Ascending aorta (tissue), 2 donors: ENCODE measurements around the gene PVR. TPM values are rescaled to one million over a fixed set of nuclear protein-coding genes. Genes with fewer than 3 reads are reported as not detected.
"Not testable (repeated sequence)": the region's sequence is repeated elsewhere in the genome, so short reads cannot be mapped to it uniquely, and the experiment has no call there.

ENCODE experiments used
- DNase-seq, 2 donors: peaks; one replicate each; pipeline ENCODE4 v3.0.0-alpha.2; 2019; ENCODE audit warnings: low spot score in 2 of 2
- H3K27ac ChIP-seq, 2 donors: fragments of 200-600 bp; sonication (generic); one replicate each; pipeline ENCODE4 v1.5.1; 2016 to 2017; ENCODE audit warnings: mild to moderate bottlenecking in 1 of 2
- H3K27me3 ChIP-seq: fragments of 200-600 bp; sonication (generic); one replicate; pipeline ENCODE4 v1.5.1; 2017
- H3K36me3 ChIP-seq, 2 donors: fragments of 200-600 bp; sonication (generic); one replicate each; pipeline ENCODE4 v1.5.1; 2016
- H3K4me1 ChIP-seq, 2 donors: fragments of 200-600 bp; sonication (generic); one replicate each; pipeline ENCODE4 v1.5.1; 2016 to 2017; ENCODE audit warnings: mild to moderate bottlenecking in 1 of 2
- H3K4me3 ChIP-seq, 2 donors: fragments of 200-600 bp; sonication (generic); one replicate each; pipeline ENCODE4 v1.5.1; 2016 to 2017; ENCODE audit warnings: mild to moderate bottlenecking in 1 of 2
- H3K9me3 ChIP-seq, 2 donors: fragments of 200-600 bp; sonication (generic); one replicate each; pipeline ENCODE4 v1.5.1; 2016
- intact Hi-C: fragments of 100-400 bp; cut with DNase I; formaldehyde crosslinking; loops from one replicate; pipeline ENCODE4 v1.15.1; 2023
- total RNA-seq: library from RNA; depleted of rRNA; stranded (reverse); fragments of >200 nt; gene quantifications from one replicate; pipeline ENCODE4 v1.1.0, GENCODE V29; 2016
- TF ChIP-seq, protein P1 (sequence below), 3 experiments: fragments of 200-600 bp in 2 of 3; fragments of 450-650 bp in 1 of 3; sonication (generic) in 2 of 3; IDR thresholded peaks; one replicate each; pipeline ENCODE4 v1.5.1; 2016 to 2019; ENCODE audit warnings: antibody characterized with exemption in 3 of 3, mild to moderate bottlenecking in 1 of 3, moderate library complexity in 1 of 3

PVR gene
- total RNA-seq, 1 donor from 2014 or later = 61.4 TPM

DNA sequence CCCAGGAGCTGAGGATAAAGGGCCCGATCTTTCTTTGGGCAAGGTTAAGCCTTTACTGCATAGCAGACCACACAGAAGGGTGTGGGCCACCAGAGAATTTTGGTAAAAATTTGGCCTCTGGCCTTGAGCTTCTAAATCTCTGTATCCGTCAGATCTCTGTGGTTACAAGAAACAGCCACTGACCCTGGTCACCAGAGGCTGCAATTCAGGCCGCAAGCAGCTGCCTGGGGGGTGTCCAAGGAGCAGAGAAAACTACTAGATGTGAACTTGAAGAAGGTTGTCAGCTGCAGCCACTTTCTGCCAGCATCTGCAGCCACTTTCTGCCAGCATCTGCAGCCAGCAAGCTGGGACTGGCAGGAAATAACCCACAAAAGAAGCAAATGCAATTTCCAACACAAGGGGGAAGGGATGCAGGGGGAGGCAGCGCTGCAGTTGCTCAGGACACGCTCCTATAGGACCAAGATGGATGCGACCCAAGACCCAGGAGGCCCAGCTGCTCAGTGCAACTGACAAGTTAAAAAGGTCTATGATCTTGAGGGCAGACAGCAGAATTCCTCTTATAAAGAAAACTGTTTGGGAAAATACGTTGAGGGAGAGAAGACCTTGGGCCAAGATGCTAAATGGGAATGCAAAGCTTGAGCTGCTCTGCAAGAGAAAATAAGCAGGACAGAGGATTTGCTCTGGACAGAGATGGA lies 19.1 kb downstream of the PVR start:
- intact Hi-C loops = no loop called here
- Histone ChIP-seq H3K4me1 (no peaks in the 10 kb centered on the region), H3K9me3 (no peaks in the 10 kb centered on the region), H3K36me3 (peaks cover 40 to 53% of the 10 kb centered on the region in 2 donors), H3K4me3 (no peak overlapping the region), H3K27ac (no peak overlapping the region), H3K27me3 (no peaks in the 10 kb centered on the region)
- no peak for DNase-seq
- TF ChIP-seq, protein P1, sequence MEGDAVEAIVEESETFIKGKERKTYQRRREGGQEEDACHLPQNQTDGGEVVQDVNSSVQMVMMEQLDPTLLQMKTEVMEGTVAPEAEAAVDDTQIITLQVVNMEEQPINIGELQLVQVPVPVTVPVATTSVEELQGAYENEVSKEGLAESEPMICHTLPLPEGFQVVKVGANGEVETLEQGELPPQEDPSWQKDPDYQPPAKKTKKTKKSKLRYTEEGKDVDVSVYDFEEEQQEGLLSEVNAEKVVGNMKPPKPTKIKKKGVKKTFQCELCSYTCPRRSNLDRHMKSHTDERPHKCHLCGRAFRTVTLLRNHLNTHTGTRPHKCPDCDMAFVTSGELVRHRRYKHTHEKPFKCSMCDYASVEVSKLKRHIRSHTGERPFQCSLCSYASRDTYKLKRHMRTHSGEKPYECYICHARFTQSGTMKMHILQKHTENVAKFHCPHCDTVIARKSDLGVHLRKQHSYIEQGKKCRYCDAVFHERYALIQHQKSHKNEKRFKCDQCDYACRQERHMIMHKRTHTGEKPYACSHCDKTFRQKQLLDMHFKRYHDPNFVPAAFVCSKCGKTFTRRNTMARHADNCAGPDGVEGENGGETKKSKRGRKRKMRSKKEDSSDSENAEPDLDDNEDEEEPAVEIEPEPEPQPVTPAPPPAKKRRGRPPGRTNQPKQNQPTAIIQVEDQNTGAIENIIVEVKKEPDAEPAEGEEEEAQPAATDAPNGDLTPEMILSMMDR (IDR thresholded peaks at IDR 0.05) = no peak

DNA sequence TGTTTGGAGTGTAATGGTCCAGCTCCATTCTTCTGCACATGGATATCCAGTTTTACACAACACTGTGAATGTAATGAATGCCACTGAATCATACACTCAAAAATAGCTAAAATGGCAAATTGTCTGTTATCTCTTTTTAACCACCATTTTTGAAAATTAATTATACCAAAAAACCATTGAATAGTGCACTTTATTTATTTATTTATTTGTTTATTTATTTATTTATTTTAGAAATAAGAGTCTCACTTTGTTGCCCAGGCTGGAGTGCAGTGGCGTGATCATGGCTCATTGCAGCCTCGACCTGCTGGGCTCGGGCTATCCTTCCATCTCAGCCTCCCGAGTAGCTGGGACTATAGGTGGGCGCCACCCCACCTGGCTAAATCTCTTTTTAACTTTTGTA lies 20.3 kb downstream of the PVR start:
- intact Hi-C loops = no loop called here

DNA sequence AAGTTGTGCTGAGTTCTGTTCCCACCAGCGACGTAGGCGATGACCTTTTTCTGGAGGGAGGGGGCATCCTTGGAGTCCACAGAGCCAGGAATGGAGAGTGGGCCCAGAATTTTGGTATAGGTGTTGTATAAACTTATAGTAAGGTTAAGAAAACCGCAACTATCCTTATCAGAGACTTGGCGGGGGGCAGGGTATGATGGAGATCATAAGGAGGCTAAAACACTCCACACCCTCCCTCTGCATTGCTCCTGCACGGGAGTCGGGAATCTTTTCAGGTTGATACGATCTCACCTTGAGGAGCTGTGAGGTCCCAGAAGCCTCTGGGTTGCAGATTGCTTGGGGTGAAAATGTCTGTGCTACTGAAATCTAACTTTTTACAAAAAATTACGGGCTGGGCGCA lies 21.3 kb downstream of the PVR start:
- Histone ChIP-seq H3K27ac (no peak overlapping the region), H3K9me3 (no peaks in the 10 kb centered on the region), H3K4me1 (no peaks in the 10 kb centered on the region), H3K4me3 (no peak overlapping the region), H3K27me3 (no peaks in the 10 kb centered on the region), H3K36me3 (peaks cover 24 to 32% of the 10 kb centered on the region in 2 donors)
- DNase-seq = no peak
- intact Hi-C loops = no loop called here
- TF ChIP-seq, protein P1 (IDR thresholded peaks at IDR 0.05) = no peak

More for the DNA sequence above, 20.3 kb downstream of the PVR start:
- Histone ChIP-seq H3K27ac (no peak overlapping the region), H3K9me3 (no peaks in the 10 kb centered on the region), H3K4me3 (no peak overlapping the region), H3K4me1 (no peaks in the 10 kb centered on the region), H3K27me3 (no peaks in the 10 kb centered on the region), H3K36me3 (peaks cover 33 to 42% of the 10 kb centered on the region in 2 donors)
- no peak for DNase-seq
- TF ChIP-seq, protein P1 (IDR thresholded peaks at IDR 0.05) = no peak

DNA sequence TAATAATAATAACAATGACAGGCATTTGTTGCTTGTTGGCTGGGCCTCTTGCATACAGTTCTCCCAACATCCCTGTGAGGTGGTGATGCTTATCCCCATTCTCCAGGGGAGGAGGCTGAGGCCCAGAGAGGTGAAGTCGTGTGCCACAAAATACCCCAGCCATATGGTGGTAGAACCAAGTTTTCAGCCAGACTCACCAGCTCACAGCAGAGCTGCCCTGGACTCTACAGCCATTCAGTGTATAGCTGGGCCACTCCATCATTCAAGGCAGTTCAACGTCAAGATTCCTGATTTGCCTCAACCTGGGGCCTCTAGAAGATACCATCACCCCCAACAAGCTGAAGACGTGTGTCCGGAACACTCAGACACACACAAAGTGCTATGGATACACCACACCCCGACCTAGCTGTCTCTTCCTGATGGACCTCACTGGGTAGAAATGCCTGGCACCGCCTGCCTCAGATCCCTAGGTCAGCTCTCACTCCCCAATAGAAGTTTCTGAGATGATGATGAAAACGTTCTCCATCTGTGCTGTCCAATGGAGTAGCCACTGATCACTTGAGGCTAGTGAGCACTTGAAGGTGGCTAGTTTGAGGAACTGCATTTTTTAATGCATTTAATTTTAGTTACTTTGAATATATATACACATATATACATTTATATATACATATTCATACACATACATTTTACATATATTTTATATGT lies 23.3 kb downstream of the PVR start:
- Histone ChIP-seq H3K27me3 (no peaks in the 10 kb centered on the region), H3K27ac (no peak overlapping the region), H3K4me1 (no peaks in the 10 kb centered on the region), H3K9me3 (no peaks in the 10 kb centered on the region), H3K4me3 (no peak overlapping the region), H3K36me3 (peaks cover 6 to 12% of the 10 kb centered on the region in 2 donors)
- intact Hi-C loops = no loop called here
- TF ChIP-seq, protein P1 (IDR thresholded peaks at IDR 0.05) = no peak
- DNase-seq = no peak

DNA sequence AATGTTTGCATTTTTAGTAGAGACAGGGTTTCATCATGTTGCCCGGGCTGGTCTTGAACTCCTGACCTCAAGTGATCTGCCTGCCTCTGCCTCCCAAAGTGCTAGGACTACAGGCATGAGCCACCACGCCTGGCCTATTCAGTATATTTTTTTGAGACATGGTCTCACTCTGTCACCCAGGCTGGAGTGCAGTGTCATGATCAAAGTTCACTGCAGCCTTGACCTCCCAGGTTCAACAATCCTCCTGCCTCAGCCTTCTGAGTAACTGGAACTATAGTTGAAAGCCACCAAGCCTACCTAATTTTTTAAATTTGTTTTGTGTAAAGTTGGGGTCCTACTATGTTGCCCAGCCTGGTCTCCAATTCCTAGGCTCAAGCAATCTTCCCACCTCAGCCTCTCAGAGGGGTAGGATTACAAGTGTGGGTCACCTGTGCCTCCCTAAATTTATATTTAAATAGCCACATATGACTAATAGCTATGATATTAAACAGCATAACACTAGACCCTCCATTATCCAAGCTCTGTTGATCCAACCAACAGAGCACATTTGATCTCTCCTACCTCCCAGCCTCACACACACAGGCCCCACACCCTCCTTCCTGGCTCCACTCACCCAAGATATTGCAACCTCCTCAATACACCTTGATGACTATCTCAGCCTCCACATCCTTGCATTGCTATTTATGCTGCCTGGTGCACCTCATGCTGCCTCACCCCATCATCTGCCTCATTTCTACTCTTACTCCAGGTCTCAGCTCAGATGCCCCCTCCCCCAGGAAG lies 25.5 kb downstream of the PVR start:
- DNase-seq = no peak
- Histone ChIP-seq H3K27ac (no peak overlapping the region), H3K4me1 (no peaks in the 10 kb centered on the region), H3K27me3 (no peaks in the 10 kb centered on the region), H3K36me3 (no peaks in the 10 kb centered on the region), H3K9me3 (no peaks in the 10 kb centered on the region), H3K4me3 (no peak overlapping the region)
- TF ChIP-seq, protein P1 (IDR thresholded peaks at IDR 0.05) = no peak
- intact Hi-C loops = no loop called here

DNA sequence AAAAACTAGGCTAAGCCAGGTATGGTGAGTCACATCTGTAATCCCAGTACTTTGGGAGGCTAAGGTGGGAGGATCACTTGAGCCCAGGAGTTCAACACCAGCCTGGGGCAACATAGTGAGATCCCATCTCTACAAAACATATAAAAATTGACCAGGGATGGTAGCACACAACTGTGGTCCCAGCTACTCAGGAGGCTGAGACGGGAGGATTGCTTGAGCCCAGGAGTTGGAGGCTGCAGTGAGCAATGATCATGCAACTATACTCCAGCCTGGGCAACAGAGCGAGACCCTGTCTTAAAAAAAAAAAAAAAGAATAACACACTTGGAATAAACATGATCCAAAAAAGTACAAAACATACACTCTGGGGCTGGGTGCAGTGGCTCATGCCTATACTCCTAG lies 26.3 kb downstream of the PVR start:
- H3K36me3 ChIP-seq, intact Hi-C loops, DNase-seq, H3K4me1 ChIP-seq, H3K9me3 ChIP-seq, H3K27me3 ChIP-seq, H3K27ac ChIP-seq, H3K4me3 ChIP-seq: not testable (repeated sequence)
